ENCODE results near the gene NBPF26.
"Not testable (repeated sequence)": the region's sequence is repeated elsewhere in the genome, so short reads cannot be mapped to it uniquely, and the experiment has no call there.

GRCh38 chr1:120849400-120850286 lies 125.9 kb downstream of the NBPF26 start:
- TF ChIP-seq CTCF (IDR thresholded peaks at IDR 0.05; ENCODE audit: poor library complexity); EZH2phosphoT487 (IDR thresholded peaks at IDR 0.05; ENCODE audit: low read depth, severe bottlenecking, unreplicated experiment); EZH2 (IDR thresholded peaks at IDR 0.05; ENCODE audit: borderline replicate concordance): not testable (repeated sequence)
